Esophagus squamous epithelium (tissue), 5 donors: ENCODE data around the gene TMEM174. TPM values are rescaled to one million over a fixed set of nuclear protein-coding genes. Genes with fewer than 3 reads are reported as not detected.

Experiments used
- DNase-seq: peaks from one replicate; lab custom pipeline; 2025; lab: John Stamatoyannopoulos, UW
- H3K27ac ChIP-seq, 4 donors: fragments of 200-600 bp; sonication (generic); one replicate each; pipeline ENCODE4 v1.5.1; 2016 to 2019; ENCODE audit warnings: mild to moderate bottlenecking in 1 of 4
- H3K27me3 ChIP-seq, 4 donors: fragments of 200-600 bp; sonication (generic); 1 replicate in 3 of 4; 2 replicates in 1 of 4; pipeline versions ENCODE4 v1.5.1 to v1.6.0; 2017 to 2021; ENCODE audit warnings: antibody characterized with exemption in 1 of 4
- H3K36me3 ChIP-seq, 3 donors: fragments of 200-600 bp; sonication (generic); one replicate each; pipeline ENCODE4 v1.5.1; 2016 to 2019
- H3K4me1 ChIP-seq, 3 donors: fragments of 200-600 bp; sonication (generic); one replicate each; pipeline ENCODE4 v1.5.1; 2017 to 2019
- H3K4me3 ChIP-seq, 4 donors: fragments of 200-600 bp; sonication (generic); 1 replicate in 3 of 4; 2 replicates in 1 of 4; pipeline ENCODE4 v1.5.1; 2016 to 2019; ENCODE audit warnings: mild to moderate bottlenecking in 2 of 4, moderate library complexity in 1 of 4
- H3K9me3 ChIP-seq, 3 donors: fragments of 200-600 bp; sonication (generic); one replicate each; pipeline ENCODE4 v1.5.1; 2016 to 2019
- POLR2A ChIP-seq, 4 donors: fragments of 450-650 bp; IDR thresholded peaks; one replicate each; pipeline ENCODE4 v1.6.1; 2017; ENCODE audit warnings: antibody characterized with exemption in 4 of 4, mild to moderate bottlenecking in 4 of 4, moderate library complexity in 3 of 4
- WGBS, 2 donors: methylation state at CpG; one replicate each; pipeline ENCODE4 v1.1.5; 2018; 5-methylcytosine and 5-hydroxymethylcytosine counted together
- intact Hi-C: fragments of 100-400 bp; cut with DNase I; formaldehyde crosslinking; loops from one replicate; pipeline ENCODE4 v1.15.0; 2022
- total RNA-seq, 4 donors: library from RNA; depleted of rRNA; stranded (reverse); fragments of >200 nt; gene quantifications; one replicate each; pipeline ENCODE4 v1.1.0, GENCODE V29; 2016
- TF ChIP-seq, protein P1 (sequence below), 6 experiments: fragments of 450-650 bp in 4 of 6; fragments of 200-600 bp in 2 of 6; sonication (generic) in 2 of 6; IDR thresholded peaks; one replicate each; pipeline ENCODE4 v1.5.1; 2016 to 2019; ENCODE audit warnings: antibody characterized with exemption in 6 of 6, mild to moderate bottlenecking in 4 of 6, moderate library complexity in 4 of 6
- donor health status: DM: yes; HTN: yes; CAD: no.

Gene TMEM174
- total RNA-seq, 4 donors from 2014 or later: not detected

DNA sequence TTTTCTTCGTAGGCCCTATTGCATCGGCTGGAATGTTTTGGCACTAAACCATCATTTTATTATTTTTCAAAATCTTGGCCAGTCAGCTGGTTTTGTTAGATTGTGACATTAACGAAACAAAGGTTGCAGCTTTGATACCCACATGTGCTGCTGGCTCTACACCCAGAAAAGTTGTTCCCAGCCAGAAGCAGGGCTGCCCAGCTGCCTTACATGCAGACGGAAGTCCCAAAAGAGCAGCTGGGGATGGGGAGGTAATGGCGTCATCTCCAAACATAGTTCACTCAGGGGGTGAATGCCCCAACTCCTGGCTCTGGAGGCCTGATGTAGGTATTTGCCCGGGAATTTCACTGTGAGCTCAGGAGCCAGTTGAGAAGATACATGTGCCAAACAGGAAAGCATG lies 29.3 kb upstream of the TMEM174 start:
- intact Hi-C loops: no loop called here
- Histone ChIP-seq H3K27me3 (no peaks in the 10 kb centered on the region), H3K36me3 (no peaks in the 10 kb centered on the region), H3K4me1 (no peaks in the 10 kb centered on the region), H3K27ac (no peak overlapping the region), H3K4me3 (no peak overlapping the region), H3K9me3 (no peaks in the 10 kb centered on the region)
- TF ChIP-seq, protein P1, sequence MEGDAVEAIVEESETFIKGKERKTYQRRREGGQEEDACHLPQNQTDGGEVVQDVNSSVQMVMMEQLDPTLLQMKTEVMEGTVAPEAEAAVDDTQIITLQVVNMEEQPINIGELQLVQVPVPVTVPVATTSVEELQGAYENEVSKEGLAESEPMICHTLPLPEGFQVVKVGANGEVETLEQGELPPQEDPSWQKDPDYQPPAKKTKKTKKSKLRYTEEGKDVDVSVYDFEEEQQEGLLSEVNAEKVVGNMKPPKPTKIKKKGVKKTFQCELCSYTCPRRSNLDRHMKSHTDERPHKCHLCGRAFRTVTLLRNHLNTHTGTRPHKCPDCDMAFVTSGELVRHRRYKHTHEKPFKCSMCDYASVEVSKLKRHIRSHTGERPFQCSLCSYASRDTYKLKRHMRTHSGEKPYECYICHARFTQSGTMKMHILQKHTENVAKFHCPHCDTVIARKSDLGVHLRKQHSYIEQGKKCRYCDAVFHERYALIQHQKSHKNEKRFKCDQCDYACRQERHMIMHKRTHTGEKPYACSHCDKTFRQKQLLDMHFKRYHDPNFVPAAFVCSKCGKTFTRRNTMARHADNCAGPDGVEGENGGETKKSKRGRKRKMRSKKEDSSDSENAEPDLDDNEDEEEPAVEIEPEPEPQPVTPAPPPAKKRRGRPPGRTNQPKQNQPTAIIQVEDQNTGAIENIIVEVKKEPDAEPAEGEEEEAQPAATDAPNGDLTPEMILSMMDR (IDR thresholded peaks at IDR 0.05): no peak
- no peak for TF ChIP-seq POLR2A (IDR thresholded peaks at IDR 0.05)
- 75 to 78% methylated on average over 3 to 5 of the region's 6 CpGs for WGBS, 2 donors
- DNase-seq: no peak

DNA sequence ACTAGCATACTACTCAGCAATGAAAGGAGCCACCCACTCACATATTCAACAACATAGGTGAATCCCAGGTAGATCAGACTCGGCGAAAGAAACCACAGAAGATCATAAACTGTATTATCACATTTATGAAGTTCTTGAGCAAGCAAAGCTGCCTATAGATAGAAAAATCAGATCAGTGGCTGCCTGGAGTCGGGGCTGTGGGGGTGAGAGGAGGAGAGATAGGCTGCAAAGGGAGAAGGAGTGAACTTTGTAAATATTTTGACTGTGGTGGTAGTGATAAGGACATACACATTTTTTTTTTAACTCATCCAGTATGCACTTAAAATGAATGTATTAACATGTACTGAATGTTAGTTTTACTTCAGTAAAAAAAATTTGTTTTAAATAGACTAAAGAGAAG lies 23.5 kb upstream of the TMEM174 start:
- TF ChIP-seq, protein P1 (IDR thresholded peaks at IDR 0.05): no peak
- TF ChIP-seq POLR2A (IDR thresholded peaks at IDR 0.05): no peak

DNA sequence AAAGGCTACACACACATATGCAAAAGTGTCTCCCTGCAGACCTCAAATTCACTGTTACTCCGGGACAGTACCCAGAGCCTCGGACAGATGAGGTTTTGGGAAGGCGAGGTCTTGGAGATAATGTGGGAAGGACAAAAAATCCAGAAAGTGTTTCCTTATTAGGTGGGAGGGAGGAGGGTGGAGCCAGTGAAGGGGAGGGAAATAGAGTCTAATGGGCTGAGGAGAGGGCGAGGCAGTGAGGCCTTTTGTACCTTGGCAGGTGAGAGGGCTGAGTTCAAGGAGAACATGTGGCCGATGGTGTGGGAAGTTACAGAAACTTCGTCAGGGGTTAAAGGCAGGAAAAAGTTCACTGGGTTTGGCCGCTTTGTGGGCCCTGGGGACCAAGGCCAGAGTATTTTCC lies 22.1 kb upstream of the TMEM174 start:
- H3K4me3 ChIP-seq: no peak overlapping the region
- no peak overlapping the region for H3K27ac ChIP-seq
- intact Hi-C loops: no loop called here
- TF ChIP-seq, protein P1 (IDR thresholded peaks at IDR 0.05): no peak
- TF ChIP-seq POLR2A (IDR thresholded peaks at IDR 0.05): no peak
- H3K36me3 ChIP-seq: no peaks in the 10 kb centered on the region
- H3K27me3 ChIP-seq: no peaks in the 10 kb centered on the region
- no peaks in the 10 kb centered on the region for H3K4me1 ChIP-seq
- 74 to 85% methylated on average over 6 to 7 of the region's 7 CpGs for WGBS, 2 donors
- H3K9me3 ChIP-seq: no peaks in the 10 kb centered on the region
- no peak for DNase-seq

More for the DNA sequence above, 23.5 kb upstream of the TMEM174 start:
- H3K4me1 ChIP-seq: no peaks in the 10 kb centered on the region
- WGBS, 2 donors: 40 to 48% methylated on average over 3 of the region's 3 CpGs
- intact Hi-C loops: no loop called here
- no peak overlapping the region for H3K27ac ChIP-seq
- H3K27me3 ChIP-seq: no peaks in the 10 kb centered on the region
- no peak overlapping the region for H3K4me3 ChIP-seq
- H3K9me3 ChIP-seq: no peaks in the 10 kb centered on the region
- DNase-seq: no peak
- H3K36me3 ChIP-seq: no peaks in the 10 kb centered on the region

DNA sequence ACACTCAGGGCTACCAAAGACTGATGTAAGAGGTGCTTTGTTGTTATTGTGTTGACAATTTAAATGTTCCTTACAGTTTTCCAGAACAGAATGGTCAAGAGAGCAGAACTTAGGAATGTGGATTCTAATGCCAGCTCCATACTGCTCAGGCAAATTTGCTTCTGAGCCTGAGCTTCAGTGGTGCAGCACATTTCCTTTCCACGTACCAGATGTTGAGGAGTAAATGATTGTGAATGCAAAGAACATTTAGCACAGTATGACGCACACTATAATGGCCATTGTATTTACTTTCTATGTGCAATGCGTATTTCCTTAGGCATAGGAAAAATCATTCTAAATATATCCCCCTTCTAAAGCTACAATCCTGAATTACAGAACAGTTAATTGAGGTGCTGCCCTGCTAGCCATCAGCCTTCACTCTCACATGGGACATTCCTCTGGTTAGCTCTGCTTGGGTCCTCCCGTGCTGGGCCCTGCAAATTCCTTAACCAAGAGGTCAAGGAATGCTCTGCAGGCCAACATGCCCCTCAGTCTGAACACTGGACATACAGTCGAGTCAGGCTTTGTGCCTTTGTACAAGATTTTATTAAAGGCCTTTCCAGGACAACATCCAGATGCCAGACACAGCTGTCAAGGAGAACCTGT lies 21.1 kb upstream of the TMEM174 start:
- Histone ChIP-seq H3K27me3 (no peaks in the 10 kb centered on the region), H3K27ac (no peak overlapping the region), H3K9me3 (no peaks in the 10 kb centered on the region), H3K36me3 (no peaks in the 10 kb centered on the region), H3K4me1 (no peaks in the 10 kb centered on the region), H3K4me3 (no peak overlapping the region)
- TF ChIP-seq POLR2A (IDR thresholded peaks at IDR 0.05): no peak
- TF ChIP-seq, protein P1 (IDR thresholded peaks at IDR 0.05): no peak
- intact Hi-C loops: no loop called here
- WGBS, 2 donors: 75 to 77% methylated on average over 5 of the region's 5 CpGs
- DNase-seq: no peak

DNA sequence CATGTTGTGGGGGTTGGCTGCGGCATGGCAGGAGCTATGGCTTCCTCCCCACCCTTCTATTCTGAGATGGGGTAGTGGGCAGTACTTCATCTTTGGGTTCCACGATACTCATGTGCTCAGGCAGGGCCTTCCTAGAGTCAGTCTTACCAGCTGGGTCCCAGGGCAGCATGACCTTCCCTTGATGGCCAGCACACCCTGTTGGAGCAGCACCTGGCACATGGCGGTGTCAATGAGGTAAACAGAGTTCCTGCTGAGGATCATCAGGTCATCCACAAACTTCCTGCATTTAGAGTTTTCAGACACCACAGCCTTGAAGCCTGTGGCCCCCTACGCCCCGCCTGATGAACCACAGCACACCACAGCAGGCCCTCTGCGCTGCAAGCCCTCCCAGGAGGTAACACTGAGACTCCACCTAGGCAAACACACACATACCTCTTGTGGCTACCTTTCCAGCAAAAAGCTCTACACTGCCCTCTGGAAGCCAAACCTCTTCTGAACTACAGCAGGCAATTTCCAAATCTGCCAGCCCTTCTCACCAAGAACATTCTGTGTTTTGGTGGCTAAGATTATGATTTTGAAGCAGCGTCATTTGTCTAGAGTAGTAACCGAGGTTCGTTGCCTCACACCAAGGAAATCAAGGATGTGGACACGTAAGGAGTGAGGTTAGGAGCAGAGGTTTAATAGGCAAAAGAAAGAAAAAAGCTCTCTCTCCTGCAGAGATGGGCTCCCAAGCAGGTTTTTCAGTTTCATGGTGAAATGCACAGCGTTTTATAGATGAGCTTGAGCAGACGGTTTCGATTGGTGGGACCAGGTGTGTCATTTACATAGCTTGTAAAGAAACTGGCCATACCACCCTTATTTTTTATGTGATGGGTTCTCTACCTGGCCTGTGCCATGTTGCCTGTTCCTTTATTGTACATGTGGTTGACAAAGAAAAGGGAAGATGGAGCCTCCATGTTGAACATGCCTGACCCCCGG lies 20.3 kb upstream of the TMEM174 start:
- no peaks in the 10 kb centered on the region for H3K9me3 ChIP-seq
- 69 to 77% methylated on average over 7 to 11 of the region's 14 CpGs for WGBS, 2 donors
- no peaks in the 10 kb centered on the region for H3K36me3 ChIP-seq
- H3K4me3 ChIP-seq: no peak overlapping the region
- no peak for DNase-seq
- intact Hi-C loops: no loop called here
- peaks cover 0 to 4% (median 0%) of the 10 kb centered on the region in 3 donors for H3K4me1 ChIP-seq
- H3K27me3 ChIP-seq: peaks cover 0 to under 1% (median 0%) of the 10 kb centered on the region in 4 donors
- H3K27ac ChIP-seq: no peak overlapping the region
- TF ChIP-seq, protein P1 (IDR thresholded peaks at IDR 0.05): no peak
- TF ChIP-seq POLR2A (IDR thresholded peaks at IDR 0.05): no peak
